Kidney epithelial cell (primary cell): Measurements from ENCODE around the gene DLST. TPM values are rescaled to one million over a fixed set of nuclear protein-coding genes. Genes with fewer than 3 reads are reported as not detected.

ENCODE experiments used
- DNase-seq: peaks from one replicate; pipeline ENCODE4 v3.0.0-alpha.2; 2010; ENCODE audit warnings: low read depth
- H3K27me3 ChIP-seq: 2 replicates; pipeline ENCODE4 v1.6.0; 2011; ENCODE audit warnings: low read length; ENCODE audit not compliant: control insufficient read depth, insufficient read depth
- H3K36me3 ChIP-seq: 2 replicates; pipeline ENCODE4 v1.5.1; 2011; ENCODE audit warnings: low read length; ENCODE audit not compliant: control insufficient read depth, insufficient read depth
- H3K4me3 ChIP-seq: 2 replicates; pipeline ENCODE4 v1.5.1; 2011; ENCODE audit warnings: low read depth, mild to moderate bottlenecking, control low read depth, low read length
- CTCF ChIP-seq: IDR thresholded peaks from 2 replicates; pipeline ENCODE4 v1.5.1; 2011; ENCODE audit warnings: mild to moderate bottlenecking, moderate library complexity, low read length, control low read depth, inconsistent platforms; ENCODE audit not compliant: insufficient read depth, poor library complexity, severe bottlenecking
- total RNA-seq: library from RNA; depleted of rRNA; stranded (reverse); fragments of >200 nt; gene quantifications from 2 replicates; pipeline ENCODE4 v1.2.3, GENCODE V29; 2015

The DLST gene
- total RNA-seq, 1 donor from 2014 or later: 84.1 TPM

GRCh38 chr14:74871819-74872218 lies 9.9 kb upstream of the DLST start:
- no peaks in the 10 kb centered on the region for H3K36me3 ChIP-seq
- no peak overlapping the region for H3K4me3 ChIP-seq
- no peak for TF ChIP-seq CTCF
- DNase-seq: no peak
- peaks cover 2% of the 10 kb centered on the region for H3K27me3 ChIP-seq

- no peak overlapping the region for H3K4me3 ChIP-seq
- TF ChIP-seq CTCF: no peak
- H3K27me3 ChIP-seq: no peaks in the 10 kb centered on the region
- no peak for DNase-seq
- H3K36me3 ChIP-seq: no peaks in the 10 kb centered on the region
These were observed 6.5 kb upstream of the DLST start for GRCh38 chr14:74875204-74875603.

- no peak for TF ChIP-seq CTCF
- Histone ChIP-seq H3K36me3 (no peaks in the 10 kb centered on the region), H3K27me3 (no peaks in the 10 kb centered on the region), H3K4me3 (no peak within 1 kb of the TSS)
- no peak for DNase-seq
These were observed 5.5 kb upstream of the DLST start, which contains the start of gene PROX2 for GRCh38 chr14:74875941-74876913. Gene PROX2, minus strand, starts transcription at chr14:74876145. Its CDS starts 12,311 bp downstream, at chr14:74863834.

GRCh38 chr14:74879427-74880182 lies 2.1 kb upstream of the DLST start:
- H3K4me3 ChIP-seq: no peak overlapping the region
- TF ChIP-seq CTCF: no peak

GRCh38 chr14:74882103-74882920 lies 596 bp downstream of the DLST start:
- H3K27me3 ChIP-seq: no peaks in the 10 kb centered on the region
- no peak for DNase-seq
- H3K4me3 ChIP-seq: peak overlapping the region; percentile 74
- TF ChIP-seq CTCF: no peak
- H3K36me3 ChIP-seq: peaks cover 1% of the 10 kb centered on the region

More at GRCh38 chr14:74879427-74880182, 2.1 kb upstream of the DLST start:
- Histone ChIP-seq H3K36me3 (no peaks in the 10 kb centered on the region), H3K27me3 (no peaks in the 10 kb centered on the region)
- no peak for DNase-seq
